Activated naive CD4-positive, alpha-beta T cell treated with anti-CD3 and anti-CD28 coated beads, Interleukin-2, amount 10 ng/mL, durations not matched to agents 7 days and 5 days (primary cell): ENCODE measurements around the gene TPRKB.
"Not testable (repeated sequence)": the region's sequence is repeated elsewhere in the genome, so short reads cannot be mapped to it uniquely, and the experiment has no call there.

ENCODE experiments used
- CTCF ChIA-PET: fragments of 350-600 bp; sonication (Branson Sonifier 250); formaldehyde crosslinking; loops from one replicate; lab custom pipeline; 2021; ENCODE audit warnings: antibody characterized with exemption; lab: Charles Lee
- DNase-seq: peaks from one replicate; pipeline ENCODE4 v3.0.0-alpha.2; 2020
- H3K27ac Mint-ChIP-seq: one replicate; pipeline ENCODE4 v1.8.0; 2021; ENCODE audit warnings: mild to moderate bottlenecking, moderate library complexity, mixed read lengths
- H3K27me3 Mint-ChIP-seq: one replicate; pipeline ENCODE4 v1.8.0; 2021; ENCODE audit warnings: mild to moderate bottlenecking, mixed read lengths
- H3K36me3 Mint-ChIP-seq: one replicate; pipeline ENCODE4 v1.8.0; 2021; ENCODE audit warnings: mixed read lengths
- H3K4me1 Mint-ChIP-seq: one replicate; pipeline ENCODE4 v1.8.0; 2021; ENCODE audit warnings: mixed read lengths
- H3K4me3 Mint-ChIP-seq: one replicate; pipeline ENCODE4 v1.8.0; 2021; ENCODE audit warnings: mild to moderate bottlenecking, moderate library complexity, mixed read lengths
- H3K9me3 Mint-ChIP-seq: one replicate; pipeline ENCODE4 v1.8.0; 2021; ENCODE audit warnings: mixed read lengths

Gene TPRKB

GRCh38 chr2:73762571-73762970 is 25.4 kb upstream of the TPRKB start:
- H3K27ac Mint-ChIP-seq = no peak overlapping the region
- H3K4me3 Mint-ChIP-seq = no peak overlapping the region
- no peaks in the 10 kb centered on the region for H3K27me3 Mint-ChIP-seq
- H3K9me3 Mint-ChIP-seq = no peaks in the 10 kb centered on the region
- H3K4me1 Mint-ChIP-seq = no peaks in the 10 kb centered on the region
- no peak for DNase-seq
- peaks cover 51% of the 10 kb centered on the region for H3K36me3 Mint-ChIP-seq
- CTCF ChIA-PET = no interaction called here

GRCh38 chr2:73759904-73760303 is 22.8 kb upstream of the TPRKB start:
- no peak overlapping the region for H3K27ac Mint-ChIP-seq
- CTCF ChIA-PET = no interaction called here
- no peak overlapping the region for H3K4me3 Mint-ChIP-seq
- H3K4me1 Mint-ChIP-seq = no peaks in the 10 kb centered on the region
- DNase-seq = no peak
- H3K27me3 Mint-ChIP-seq = no peaks in the 10 kb centered on the region
- H3K36me3 Mint-ChIP-seq = peaks cover 49% of the 10 kb centered on the region
- no peaks in the 10 kb centered on the region for H3K9me3 Mint-ChIP-seq

GRCh38 chr2:73759285-73759764 is 22.2 kb upstream of the TPRKB start:
- peaks cover 3% of the 10 kb centered on the region for H3K9me3 Mint-ChIP-seq
- DNase-seq = no peak
- no peak overlapping the region for H3K4me3 Mint-ChIP-seq
- H3K4me1 Mint-ChIP-seq = no peaks in the 10 kb centered on the region
- CTCF ChIA-PET = no interaction called here
- H3K27me3 Mint-ChIP-seq = no peaks in the 10 kb centered on the region
- H3K27ac Mint-ChIP-seq = no peak overlapping the region
- H3K36me3 Mint-ChIP-seq = peaks cover 51% of the 10 kb centered on the region

- CTCF ChIA-PET = interaction anchor here (1.0 kb wide), 1 partner anchor 18 kb away, joined by 3 read pairs; no protein-coding TSS in a partner anchor
- not testable (repeated sequence) for H3K4me3 Mint-ChIP-seq, H3K27ac Mint-ChIP-seq, H3K27me3 Mint-ChIP-seq, DNase-seq, H3K4me1 Mint-ChIP-seq, H3K9me3 Mint-ChIP-seq
- H3K36me3 Mint-ChIP-seq = peaks cover 44% of the 10 kb centered on the region
These were observed 17.2 kb upstream of the TPRKB start for GRCh38 chr2:73754332-73754731.

- CTCF ChIA-PET = interaction anchor here (0.7 kb wide), 1 partner anchor 867 kb away, joined by 3 read pairs; no protein-coding TSS in a partner anchor
- no peak for DNase-seq
- Mint-ChIP-seq H3K4me1 (no peaks in the 10 kb centered on the region), H3K27me3 (no peaks in the 10 kb centered on the region), H3K4me3 (no peak overlapping the region), H3K9me3 (peaks cover 2% of the 10 kb centered on the region), H3K36me3 (peaks cover 36% of the 10 kb centered on the region), H3K27ac (no peak overlapping the region)
These were observed 12.2 kb upstream of the TPRKB start for GRCh38 chr2:73749314-73749713.

GRCh38 chr2:73746877-73747208 is 9.7 kb upstream of the TPRKB start:
- H3K27ac Mint-ChIP-seq = no peak overlapping the region
- H3K4me3 Mint-ChIP-seq = no peak overlapping the region
- CTCF ChIA-PET = no interaction called here
- no peaks in the 10 kb centered on the region for H3K27me3 Mint-ChIP-seq
- no peak for DNase-seq
- H3K36me3 Mint-ChIP-seq = peaks cover 29% of the 10 kb centered on the region
- no peaks in the 10 kb centered on the region for H3K9me3 Mint-ChIP-seq
- no peaks in the 10 kb centered on the region for H3K4me1 Mint-ChIP-seq

- no peak overlapping the region for H3K27ac Mint-ChIP-seq
- no peak overlapping the region for H3K4me3 Mint-ChIP-seq
- no peaks in the 10 kb centered on the region for H3K4me1 Mint-ChIP-seq
- CTCF ChIA-PET = no interaction called here
- H3K27me3 Mint-ChIP-seq = no peaks in the 10 kb centered on the region
- H3K36me3 Mint-ChIP-seq = peaks cover 28% of the 10 kb centered on the region
- no peak for DNase-seq
- no peaks in the 10 kb centered on the region for H3K9me3 Mint-ChIP-seq
These were observed 9.1 kb upstream of the TPRKB start for GRCh38 chr2:73746015-73746876.

DNA sequence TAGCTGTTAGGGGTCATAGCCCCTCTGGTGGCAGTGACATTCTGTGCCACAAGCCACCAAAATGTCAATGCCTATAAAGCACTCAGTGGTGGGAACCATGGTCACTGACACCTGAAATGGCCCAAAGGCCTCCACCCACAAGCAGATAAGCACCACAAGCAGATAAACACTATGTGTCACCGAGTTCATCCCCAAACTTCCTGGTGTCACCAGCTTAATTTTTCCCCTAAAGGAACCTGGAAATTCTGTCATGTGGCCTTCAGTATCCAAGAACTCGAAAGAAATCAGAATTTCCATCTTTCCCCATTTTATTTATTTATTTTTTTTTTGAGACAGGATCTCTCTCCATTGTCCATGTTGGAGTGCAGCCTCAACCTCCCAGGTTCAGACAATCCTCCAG is 3.6 kb upstream of the TPRKB start:
- CTCF ChIA-PET = no interaction called here
- peaks cover 23% of the 10 kb centered on the region for H3K36me3 Mint-ChIP-seq
- H3K4me3 Mint-ChIP-seq = no peak overlapping the region
- no peak for DNase-seq
- peaks cover 22% of the 10 kb centered on the region for H3K4me1 Mint-ChIP-seq
- H3K9me3 Mint-ChIP-seq = peaks cover 2% of the 10 kb centered on the region
- peaks cover 4% of the 10 kb centered on the region for H3K27me3 Mint-ChIP-seq
- no peak overlapping the region for H3K27ac Mint-ChIP-seq

DNA sequence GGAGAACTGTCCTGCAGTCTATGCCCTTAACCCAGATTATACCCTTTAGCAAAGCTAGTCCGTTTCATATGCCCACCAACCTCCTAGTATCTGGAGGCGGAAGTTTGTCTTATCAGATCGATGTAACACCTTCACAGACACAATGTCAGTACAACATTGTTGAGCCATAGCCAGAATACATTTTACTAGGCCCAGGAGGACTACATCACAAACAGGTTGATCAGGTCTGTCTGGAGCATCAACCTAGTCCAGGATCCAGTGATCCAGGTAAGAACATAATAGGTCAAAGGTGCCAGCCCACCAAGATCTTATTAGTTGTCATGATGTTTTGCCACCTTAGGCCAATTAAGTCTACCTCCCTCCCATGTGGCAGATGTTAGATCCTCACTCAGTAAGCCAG is 2.0 kb upstream of the TPRKB start:
- H3K9me3 Mint-ChIP-seq = peaks cover 2% of the 10 kb centered on the region
- H3K27me3 Mint-ChIP-seq = peaks cover 4% of the 10 kb centered on the region
- H3K4me3 Mint-ChIP-seq = no peak overlapping the region
- peaks cover 20% of the 10 kb centered on the region for H3K36me3 Mint-ChIP-seq
- H3K27ac Mint-ChIP-seq = no peak overlapping the region
- CTCF ChIA-PET = no interaction called here
- H3K4me1 Mint-ChIP-seq = peaks cover 26% of the 10 kb centered on the region
- DNase-seq = no peak

- no peak for DNase-seq
- peaks cover 26% of the 10 kb centered on the region for H3K4me1 Mint-ChIP-seq
- peak overlapping the region; percentile 91 for H3K27ac Mint-ChIP-seq
- peaks cover 4% of the 10 kb centered on the region for H3K27me3 Mint-ChIP-seq
- peaks cover 2% of the 10 kb centered on the region for H3K9me3 Mint-ChIP-seq
- peak overlapping the region; percentile 82 for H3K4me3 Mint-ChIP-seq
- peaks cover 32% of the 10 kb centered on the region for H3K36me3 Mint-ChIP-seq
- CTCF ChIA-PET = no interaction called here
These were observed 767 bp downstream of the TPRKB start for GRCh38 chr2:73736378-73736777.

- peaks cover 4% of the 10 kb centered on the region for H3K4me1 Mint-ChIP-seq
- CTCF ChIA-PET = no interaction called here
- no peaks in the 10 kb centered on the region for H3K27me3 Mint-ChIP-seq
- no peaks in the 10 kb centered on the region for H3K9me3 Mint-ChIP-seq
- DNase-seq = no peak
- H3K4me3 Mint-ChIP-seq = no peak overlapping the region
- no peak overlapping the region for H3K27ac Mint-ChIP-seq
- H3K36me3 Mint-ChIP-seq = peaks cover 40% of the 10 kb centered on the region
These were observed 6.3 kb downstream of the TPRKB start for GRCh38 chr2:73730810-73731209.

- Mint-ChIP-seq H3K27ac (no peak overlapping the region), H3K4me3 (no peak overlapping the region), H3K27me3 (no peaks in the 10 kb centered on the region), H3K9me3 (no peaks in the 10 kb centered on the region), H3K4me1 (no peaks in the 10 kb centered on the region), H3K36me3 (peaks cover 36% of the 10 kb centered on the region)
- no peak for DNase-seq
- CTCF ChIA-PET = no interaction called here
These were observed 8.4 kb downstream of the TPRKB start for GRCh38 chr2:73728711-73729110.

- no peaks in the 10 kb centered on the region for H3K27me3 Mint-ChIP-seq
- peaks cover 32% of the 10 kb centered on the region for H3K36me3 Mint-ChIP-seq
- H3K4me1 Mint-ChIP-seq = no peaks in the 10 kb centered on the region
- no peak for DNase-seq
- H3K9me3 Mint-ChIP-seq = no peaks in the 10 kb centered on the region
- CTCF ChIA-PET = no interaction called here
- no peak overlapping the region for H3K4me3 Mint-ChIP-seq
- H3K27ac Mint-ChIP-seq = no peak overlapping the region
These were observed 9.1 kb downstream of the TPRKB start for GRCh38 chr2:73728043-73728442.

- not testable (repeated sequence) for H3K27ac Mint-ChIP-seq
These were observed 10.5 kb downstream of the TPRKB start for GRCh38 chr2:73726657-73727056.

More at GRCh38 chr2:73726657-73727056, 10.5 kb downstream of the TPRKB start:
- H3K36me3 Mint-ChIP-seq = peaks cover 24% of the 10 kb centered on the region
- H3K27me3 Mint-ChIP-seq, H3K4me1 Mint-ChIP-seq, CTCF ChIA-PET, H3K9me3 Mint-ChIP-seq, DNase-seq, H3K4me3 Mint-ChIP-seq: not testable (repeated sequence)
